K562 (cell line): ENCODE measurements around the gene SLC25A1. TPM values are rescaled to one million over a fixed set of nuclear protein-coding genes. Genes with fewer than 3 reads are reported as not detected.

Experiments used
- ARID1B ChIP-seq: fragments of 450-650 bp; IDR thresholded peaks from 2 replicates; pipeline ENCODE4 v1.6.1; 2016; ENCODE audit warnings: antibody characterized with exemption, mild to moderate bottlenecking, inconsistent platforms
- ATF4 ChIP-seq: fragments of 450-650 bp; formaldehyde crosslinking; IDR thresholded peaks from 2 replicates; pipeline ENCODE4 v1.4.0; 2022; ENCODE audit warnings: mild to moderate bottlenecking, moderate library complexity
- BDP1 ChIP-seq: IDR thresholded peaks from 3 replicates; pipeline ENCODE4 v1.6.1; 2011; ENCODE audit not compliant: insufficient read length, insufficient read depth
- CTBP1 ChIP-seq: fragments of 450-650 bp; IDR thresholded peaks from 2 replicates; pipeline ENCODE4 v1.6.1; 2016; ENCODE audit warnings: borderline replicate concordance
- E4F1 ChIP-seq: fragments of 250-450 bp; sonication (Bioruptor Pico); IDR thresholded peaks from 2 replicates; pipeline ENCODE4 v1.5.0; 2021; ENCODE audit warnings: mild to moderate bottlenecking, borderline replicate concordance
- ETS1 ChIP-seq: conservative IDR thresholded peaks from 2 replicates; pipeline ENCODE4 v1.6.1; 2011; ENCODE audit warnings: low read depth, mild to moderate bottlenecking, low read length; ENCODE audit not compliant: control insufficient read depth
- HDAC2 ChIP-seq: fragments of 450-650 bp; IDR thresholded peaks from 2 replicates; pipeline ENCODE4 v1.6.1; 2016; ENCODE audit warnings: mild to moderate bottlenecking
- MAZ ChIP-seq, 2 experiments: fragments of 450-650 bp in 1 of 2; sonication (generic) in 1 of 2; formaldehyde crosslinking; IDR thresholded peaks in 1 of 2; conservative IDR thresholded peaks in 1 of 2; 2 replicates each; pipeline versions ENCODE4 v1.4.0 to v1.5.0; 2020; ENCODE audit warnings: mild to moderate bottlenecking in 1 of 2, missing genetic modification reagents in 1 of 2
- MBD2 ChIP-seq: sonication (generic); IDR thresholded peaks from 2 replicates; pipeline ENCODE4 v1.6.1; 2016; ENCODE audit warnings: low read depth, borderline replicate concordance
- MIER1 ChIP-seq: fragments of 450-650 bp; IDR thresholded peaks from 2 replicates; pipeline ENCODE4 v1.6.1; 2016; ENCODE audit warnings: antibody characterized with exemption, mild to moderate bottlenecking, low read depth
- RFX7 ChIP-seq: fragments of 250-450 bp; sonication (Bioruptor Pico); IDR thresholded peaks from 2 replicates; pipeline ENCODE4 v1.5.1; 2021; ENCODE audit warnings: mild to moderate bottlenecking
- SIN3A ChIP-seq, 2 experiments: fragments of 150-350 bp in 1 of 2; IDR thresholded peaks; 2 replicates each; pipeline ENCODE4 v1.6.1; 2011 to 2016; ENCODE audit warnings: borderline replicate concordance in 2 of 2, low read depth in 2 of 2, low read length in 2 of 2, mild to moderate bottlenecking in 2 of 2, moderate library complexity in 2 of 2; ENCODE audit not compliant: control insufficient read depth in 1 of 2
- THRB ChIP-seq: fragments of 450-650 bp; formaldehyde crosslinking; conservative IDR thresholded peaks from 2 replicates; pipeline ENCODE4 v1.4.0; 2022; ENCODE audit warnings: mild to moderate bottlenecking, missing genetic modification characterization
- polyA plus RNA-seq, 8 experiments: library from polyadenylated mRNA; depleted of rRNA in 4 of 8; stranded (reverse) in 5 of 8; unstranded in 3 of 8; fragments of >200 nt; fragmentation: Nextera tagmentation in 2 of 8; fragmentation: Illumina TruSeq in 1 of 8; extraction: Ambion mirVana in 2 of 8; extraction: Trizol in 1 of 8; gene quantifications; 2 replicates each; pipeline versions ENCODE4 v1.2.1 to v1.2.3, GENCODE V29; 2011 to 2014; ENCODE audit warnings: inconsistent platforms in 1 of 8, missing spikeins in 1 of 8
- total RNA-seq, 7 experiments: library from RNA; depleted of rRNA in 6 of 7; stranded (reverse); fragments of >200 nt in 6 of 7; fragmentation: Illumina TruSeq in 2 of 7; extraction: Trizol in 2 of 7; gene quantifications; 2 replicates each; pipeline versions ENCODE4 v1.2.1 to v1.2.3, GENCODE V29; 2011 to 2021; ENCODE audit warnings: low replicate concordance in 1 of 7
- TF ChIP-seq, protein P1 (sequence below): fragments of 450-650 bp; formaldehyde crosslinking; IDR thresholded peaks from 2 replicates; pipeline ENCODE4 v1.4.0; 2022; ENCODE audit warnings: missing genetic modification characterization
- TF ChIP-seq, protein P2 (sequence below): fragments of 250-450 bp; sonication (Bioruptor Pico); IDR thresholded peaks from 2 replicates; pipeline ENCODE4 v1.4.0; 2020; ENCODE audit warnings: mild to moderate bottlenecking, moderate library complexity

The SLC25A1 gene
- total and polyA plus RNA-seq, 9 of the 15 experiments (the other 6 are each of a cell fraction or from before 2014, with no cell fraction given) = 11.0 to 408 (median 110) TPM

GRCh38 chr22:19201869-19202798 lies 23.6 kb upstream of the SLC25A1 start (continued):
- no peak for TF ChIP-seq MBD2
- TF ChIP-seq, protein P1, sequence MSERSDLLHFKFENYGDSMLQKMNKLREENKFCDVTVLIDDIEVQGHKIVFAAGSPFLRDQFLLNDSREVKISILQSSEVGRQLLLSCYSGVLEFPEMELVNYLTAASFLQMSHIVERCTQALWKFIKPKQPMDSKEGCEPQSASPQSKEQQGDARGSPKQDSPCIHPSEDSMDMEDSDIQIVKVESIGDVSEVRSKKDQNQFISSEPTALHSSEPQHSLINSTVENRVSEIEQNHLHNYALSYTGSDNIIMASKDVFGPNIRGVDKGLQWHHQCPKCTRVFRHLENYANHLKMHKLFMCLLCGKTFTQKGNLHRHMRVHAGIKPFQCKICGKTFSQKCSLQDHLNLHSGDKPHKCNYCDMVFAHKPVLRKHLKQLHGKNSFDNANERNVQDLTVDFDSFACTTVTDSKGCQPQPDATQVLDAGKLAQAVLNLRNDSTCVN = peak; percentile 92
- TF ChIP-seq ATF4 (CRISPR knock-in tag) = peak; percentile 35; the same call in 1 of the 2 replicates
- TF ChIP-seq ARID1B = no peak
- TF ChIP-seq, protein P2, sequence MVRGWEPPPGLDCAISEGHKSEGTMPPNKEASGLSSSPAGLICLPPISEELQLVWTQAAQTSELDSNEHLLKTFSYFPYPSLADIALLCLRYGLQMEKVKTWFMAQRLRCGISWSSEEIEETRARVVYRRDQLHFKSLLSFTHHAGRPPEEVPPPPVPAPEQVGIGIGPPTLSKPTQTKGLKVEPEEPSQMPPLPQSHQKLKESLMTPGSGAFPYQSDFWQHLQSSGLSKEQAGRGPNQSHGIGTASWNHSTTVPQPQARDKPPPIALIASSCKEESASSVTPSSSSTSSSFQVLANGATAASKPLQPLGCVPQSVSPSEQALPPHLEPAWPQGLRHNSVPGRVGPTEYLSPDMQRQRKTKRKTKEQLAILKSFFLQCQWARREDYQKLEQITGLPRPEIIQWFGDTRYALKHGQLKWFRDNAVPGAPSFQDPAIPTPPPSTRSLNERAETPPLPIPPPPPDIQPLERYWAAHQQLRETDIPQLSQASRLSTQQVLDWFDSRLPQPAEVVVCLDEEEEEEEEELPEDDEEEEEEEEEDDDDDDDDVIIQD = 0 out of 2 replicates have a peak, but pooled peaks have one; percentile 47
- peak; percentile 16; the same call in 1 of the 2 replicates for TF ChIP-seq HDAC2
- TF ChIP-seq SIN3A (IDR thresholded peaks at IDR 0.05; ENCODE audit: borderline replicate concordance in 2 of 2, control insufficient read depth in 1 of 2, low read depth in 2 of 2, low read length in 2 of 2) = 0 out of 4 replicates have a peak, but pooled peaks of 1 of the 2 experiments have one; percentile 48
- TF ChIP-seq RFX7 (CRISPR knock-in tag) = no peak
- TF ChIP-seq THRB (CRISPR knock-in tag) = peak; percentile 92; the same call in 1 of the 2 replicates
- TF ChIP-seq E4F1 (CRISPR knock-in tag) = 0 out of 2 replicates have a peak, but pooled peaks have one; percentile 6
- peak in 1 of 2 experiments; percentile 36; a peak in 1 of 4 replicates for TF ChIP-seq MAZ (CRISPR knock-in tag; conservative IDR thresholded peaks at IDR 0.05 in 1 of 2, IDR thresholded peaks at IDR 0.05 in 1 of 2)
- peak; percentile 42; the same call in 1 of the 2 replicates for TF ChIP-seq ETS1
- no peak for TF ChIP-seq BDP1
- TF ChIP-seq CTBP1 = peak; percentile 67; the same call in 1 of the 2 replicates
- peak; percentile 93 for TF ChIP-seq MIER1
